Fibroblast of skin of right biceps (primary cell): Measurements from ENCODE around the gene ADD2.

Source experiments
- DNase-seq: peaks from one replicate; pipeline ENCODE4 v3.0.0-alpha.2; 2013

The ADD2 gene

DNA sequence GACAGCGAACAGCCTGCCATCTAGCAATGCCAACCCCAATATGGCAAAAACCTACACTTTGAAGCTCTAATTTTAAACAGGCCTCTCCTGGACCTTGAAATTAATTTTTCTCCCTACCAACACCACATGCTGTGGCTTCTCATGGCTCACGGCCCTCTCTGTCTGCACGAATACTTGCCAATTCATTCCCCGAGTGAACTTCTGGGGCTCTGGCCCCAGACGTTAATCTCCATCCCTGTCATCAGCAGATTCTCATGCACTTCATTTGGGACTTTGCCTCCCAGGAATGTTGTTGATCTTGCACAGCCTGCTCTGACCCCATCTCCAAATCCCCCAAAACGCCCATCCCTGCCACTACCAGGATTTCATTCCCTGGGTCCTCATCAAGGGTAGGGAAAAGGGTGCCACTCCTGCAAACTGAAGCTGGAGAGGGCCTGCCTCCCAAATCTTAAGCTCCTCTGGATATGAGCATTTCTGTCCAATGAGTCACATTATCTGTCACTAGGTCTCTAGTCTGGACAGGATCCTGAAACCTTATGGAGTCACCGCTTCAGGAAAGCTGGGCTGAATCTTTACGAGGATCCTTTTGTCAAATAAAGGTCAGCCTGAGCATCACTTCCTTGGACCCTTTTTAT, 12.0 kb upstream of the ADD2 start:
- DNase-seq, result peak; percentile 79

DNA sequence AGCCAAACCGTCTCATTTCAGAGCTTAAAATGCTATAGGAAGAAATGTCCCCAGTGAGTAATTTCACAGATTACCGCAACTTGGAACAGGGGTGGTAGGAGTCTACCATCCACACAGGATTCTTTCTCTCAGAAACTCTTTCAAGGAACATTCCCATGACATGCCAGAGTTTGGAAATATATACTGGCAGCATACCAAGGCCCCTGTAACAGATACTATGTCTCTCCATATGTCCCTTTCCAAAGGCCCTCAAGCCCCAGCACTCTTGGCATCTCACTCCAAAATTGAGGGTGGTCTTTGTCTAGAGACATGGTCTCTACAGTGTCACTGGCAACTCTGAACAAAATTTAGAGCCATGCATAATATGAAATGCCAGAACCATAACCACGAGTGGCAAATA, 11.5 kb upstream of the ADD2 start:
- peak; percentile 53 for DNase-seq

DNA sequence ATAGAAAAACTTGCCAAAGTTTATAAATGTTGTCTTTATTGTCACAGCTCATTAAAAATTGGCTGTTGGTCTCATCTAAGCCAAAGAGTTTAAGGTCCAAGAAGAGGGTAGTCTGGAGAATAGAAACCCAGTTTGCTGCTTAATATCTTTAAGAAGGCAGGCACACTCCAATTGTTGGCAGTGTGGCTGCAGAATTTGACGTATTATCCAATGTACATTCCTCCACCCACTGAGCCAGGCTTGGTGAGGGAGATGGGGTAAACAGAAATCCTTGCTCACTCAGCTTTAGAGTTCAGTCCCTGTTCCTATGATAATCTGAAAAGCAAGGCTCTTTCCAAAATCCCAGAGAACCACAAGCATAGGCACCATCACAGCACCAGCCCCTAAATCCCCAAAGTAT, 10.7 kb upstream of the ADD2 start:
- no peak for DNase-seq

DNA sequence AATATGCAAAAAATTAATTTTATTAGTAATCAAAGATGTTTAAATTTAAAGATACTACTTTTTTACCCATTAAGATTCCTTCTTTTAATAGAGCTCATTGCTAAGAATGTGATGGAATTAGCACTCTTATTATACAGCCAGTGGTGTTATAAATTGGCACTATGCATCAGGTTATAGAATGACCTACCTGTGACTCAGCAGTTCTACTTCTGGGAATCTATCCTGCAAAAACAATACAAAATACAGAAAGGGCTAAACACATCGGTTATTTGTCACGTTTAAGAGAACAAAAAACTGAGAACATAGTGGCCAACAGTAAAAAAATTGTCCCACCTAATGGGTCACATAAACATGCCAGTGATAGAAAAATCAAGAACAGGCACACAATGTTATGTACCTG, 9.4 kb upstream of the ADD2 start:
- peak; percentile 10 for DNase-seq

DNA sequence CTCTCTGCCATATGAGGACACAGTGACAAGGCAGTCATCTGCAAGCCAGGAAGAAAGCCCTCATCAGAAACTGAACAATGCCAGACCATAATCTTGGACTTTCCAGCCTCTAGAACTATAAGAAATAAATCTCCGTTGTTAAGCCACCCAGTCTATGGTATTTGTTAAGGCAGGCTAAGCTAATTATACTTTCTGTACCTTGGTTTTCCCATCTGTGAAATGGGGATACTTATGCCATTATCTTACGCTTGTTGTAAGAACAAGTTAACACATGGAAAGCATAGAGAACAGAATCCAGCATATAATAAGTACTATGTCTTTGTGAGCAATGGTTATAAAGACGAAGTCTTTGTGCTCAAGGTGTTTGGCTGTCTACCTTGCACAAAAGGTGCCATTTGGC, 8.3 kb upstream of the ADD2 start:
- no peak for DNase-seq

DNA sequence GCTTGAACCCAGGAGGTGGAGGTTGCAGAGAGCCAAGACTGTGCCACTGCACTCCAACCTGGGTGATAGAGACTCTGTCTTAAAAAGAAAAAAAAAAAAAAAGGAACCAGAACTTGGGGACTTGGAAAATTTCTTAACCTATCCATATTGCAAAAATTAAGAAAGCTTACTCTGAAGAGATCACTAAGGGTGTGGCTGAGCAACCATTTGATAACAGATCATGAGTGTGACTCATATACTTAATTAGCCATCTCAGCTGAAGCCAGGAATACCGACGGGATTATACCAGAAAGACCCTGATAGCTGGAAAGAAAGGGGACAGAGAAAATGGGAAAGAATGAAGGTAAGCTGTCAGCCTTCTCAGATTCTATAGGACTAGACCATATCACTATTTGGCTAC, 7.1 kb upstream of the ADD2 start:
- DNase-seq, result no peak

DNA sequence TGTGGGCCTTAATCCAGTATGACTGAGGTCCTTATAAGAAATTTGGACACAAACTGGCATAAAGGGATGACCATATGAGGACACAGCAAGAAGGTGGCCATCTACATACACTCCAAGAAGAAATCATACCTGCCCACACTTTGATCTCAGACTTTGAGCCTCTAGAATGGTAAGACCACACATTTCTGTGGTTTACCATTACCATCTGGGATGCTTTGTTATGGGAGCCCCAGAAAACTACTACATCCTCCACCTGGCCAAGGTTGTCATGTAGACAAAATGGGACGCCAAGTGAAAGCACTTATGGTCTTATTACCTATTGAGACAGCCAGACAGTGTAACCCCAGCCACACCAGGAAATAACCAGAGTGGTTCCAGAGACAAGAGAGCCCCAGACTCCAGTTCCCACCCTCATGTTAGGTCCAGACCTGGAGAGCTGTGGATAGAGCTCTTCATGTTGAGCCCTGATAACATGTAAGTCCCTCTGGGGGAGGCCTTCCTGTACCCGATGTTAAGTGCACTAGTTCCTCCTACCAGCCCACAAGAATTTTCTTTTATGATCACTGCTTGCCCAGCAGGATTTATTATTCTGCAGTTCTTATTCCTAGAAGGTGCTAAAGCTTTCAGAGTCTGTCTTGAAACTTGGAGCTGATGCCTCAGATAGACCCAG, 4.6 kb upstream of the ADD2 start:
- no peak for DNase-seq

DNA sequence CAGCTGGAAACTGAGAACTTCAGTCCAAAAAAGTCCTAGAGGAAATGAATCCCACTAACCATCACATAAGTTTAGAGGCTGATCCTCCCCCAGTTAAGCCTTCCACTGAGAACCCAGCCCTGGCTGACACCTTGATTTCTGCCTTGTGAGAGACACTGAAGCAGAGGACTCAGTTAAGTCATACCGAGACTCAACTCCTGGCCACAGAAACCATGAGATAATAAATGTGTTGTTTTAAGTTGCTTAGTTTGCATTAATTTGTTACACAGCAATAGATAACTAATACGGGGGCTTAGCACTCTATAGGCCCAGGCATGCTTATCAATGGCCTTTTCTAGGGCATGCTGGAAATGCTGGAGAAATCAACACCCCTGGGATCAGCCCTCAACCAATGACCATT, 3.4 kb upstream of the ADD2 start:
- no peak for DNase-seq

DNA sequence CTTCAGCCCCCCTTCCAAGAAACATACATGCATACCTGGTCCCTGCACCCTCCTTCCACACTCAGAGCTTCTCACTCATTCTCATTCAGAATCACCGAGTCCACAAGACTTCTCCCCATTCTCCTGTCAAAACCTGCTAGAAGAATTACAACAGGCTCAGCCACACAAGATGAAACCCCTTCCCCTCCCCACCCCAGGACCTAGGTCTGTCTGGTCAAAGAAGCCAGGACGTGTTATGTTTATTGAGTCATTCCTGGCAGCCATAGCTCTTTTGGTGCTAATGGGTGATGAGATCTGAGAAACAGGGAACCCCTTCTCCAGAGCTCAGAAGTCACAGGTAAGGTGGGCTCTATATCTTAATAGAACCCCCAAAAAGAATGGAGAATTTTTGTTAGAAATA, 1.4 kb upstream of the ADD2 start:
- DNase-seq, result no peak

DNA sequence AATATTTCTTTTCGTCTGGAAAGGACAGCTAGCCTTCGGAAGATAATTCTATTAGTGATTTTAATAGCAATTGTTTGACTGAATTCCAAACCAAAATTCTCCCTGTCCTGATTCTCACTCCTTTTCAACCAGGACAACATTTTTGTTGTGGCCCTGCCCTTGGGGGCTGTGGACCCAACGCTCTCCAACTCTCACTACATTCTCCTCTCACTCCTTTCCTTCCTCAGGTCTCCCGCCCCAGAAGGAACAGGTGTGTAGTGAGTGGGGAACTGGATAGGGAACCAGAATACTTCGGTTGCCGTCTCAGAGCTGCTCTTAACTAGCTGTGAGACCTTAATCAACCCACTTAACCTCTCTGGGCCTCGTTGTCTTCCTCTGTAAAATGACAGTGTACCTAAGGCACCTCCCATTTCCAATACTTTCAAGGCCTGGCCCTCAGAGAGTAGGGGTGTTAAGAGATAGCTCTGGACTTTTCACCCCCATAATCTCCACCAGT, 638 bp upstream of the ADD2 start:
- no peak for DNase-seq

DNA sequence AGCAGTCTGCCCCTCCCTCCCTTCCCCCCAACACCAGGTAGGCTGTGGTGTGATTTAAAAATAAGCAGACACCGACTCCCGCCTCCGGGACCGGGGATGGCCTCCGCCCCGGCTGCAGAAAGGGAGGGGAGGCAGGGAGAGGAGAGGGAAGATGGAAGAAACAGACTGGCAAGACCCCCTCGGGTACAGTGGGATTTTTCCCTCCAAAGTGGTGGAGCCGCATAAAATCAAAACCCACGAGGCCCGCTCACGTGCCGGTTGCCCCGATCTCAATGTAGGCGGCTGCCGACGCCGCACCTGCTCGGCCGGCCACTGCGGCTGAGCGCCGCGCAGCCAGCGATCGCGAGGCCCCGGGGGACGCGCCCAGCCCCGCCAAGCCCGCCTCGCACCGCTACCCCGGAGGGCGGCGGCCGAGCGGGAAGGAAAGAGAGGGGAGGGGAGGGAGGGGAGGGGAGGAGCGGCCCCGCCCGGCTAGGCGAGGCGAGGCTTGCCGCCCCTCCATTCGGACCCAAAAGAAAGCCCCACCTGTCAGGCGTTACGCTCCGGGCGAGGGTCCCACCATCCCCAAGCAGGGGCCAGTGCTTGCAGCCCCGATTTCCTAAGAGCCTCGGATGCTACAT, 811 bp downstream of the ADD2 start:
- DNase-seq, result peak; percentile 8

DNA sequence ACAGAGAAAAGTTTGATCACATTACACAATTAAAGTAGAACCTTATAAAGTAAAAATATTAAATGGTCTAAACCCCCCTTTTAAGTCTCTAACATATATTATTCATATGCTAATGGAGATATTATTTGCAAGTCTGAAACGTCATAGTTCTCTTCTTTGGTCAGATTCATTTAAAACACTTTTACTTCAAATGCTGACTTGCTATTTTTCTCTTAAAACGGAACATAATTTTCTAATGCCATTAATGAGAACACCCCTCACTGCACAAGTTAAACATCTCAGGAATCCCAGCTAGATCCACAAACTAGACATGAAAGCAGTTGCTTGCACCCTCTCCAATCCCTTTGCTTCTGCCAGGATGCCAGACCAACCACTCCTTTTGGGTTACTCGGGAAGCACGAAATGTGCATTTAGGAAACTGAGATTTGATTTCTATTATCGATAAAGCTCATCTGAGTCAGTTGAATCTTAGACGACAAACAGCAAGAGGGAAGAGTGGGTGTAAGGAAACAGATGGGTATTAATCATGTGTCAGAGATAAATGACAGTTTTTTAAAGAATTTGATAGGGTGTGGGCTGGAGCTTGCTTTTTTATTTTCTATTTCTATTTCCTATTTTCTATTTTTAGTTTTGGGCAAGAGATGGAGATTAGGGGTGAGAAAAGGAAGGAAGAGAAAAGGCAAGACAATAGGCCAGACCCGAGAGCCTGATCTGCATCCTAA, 1.5 kb downstream of the ADD2 start:
- DNase-seq, result no peak

DNA sequence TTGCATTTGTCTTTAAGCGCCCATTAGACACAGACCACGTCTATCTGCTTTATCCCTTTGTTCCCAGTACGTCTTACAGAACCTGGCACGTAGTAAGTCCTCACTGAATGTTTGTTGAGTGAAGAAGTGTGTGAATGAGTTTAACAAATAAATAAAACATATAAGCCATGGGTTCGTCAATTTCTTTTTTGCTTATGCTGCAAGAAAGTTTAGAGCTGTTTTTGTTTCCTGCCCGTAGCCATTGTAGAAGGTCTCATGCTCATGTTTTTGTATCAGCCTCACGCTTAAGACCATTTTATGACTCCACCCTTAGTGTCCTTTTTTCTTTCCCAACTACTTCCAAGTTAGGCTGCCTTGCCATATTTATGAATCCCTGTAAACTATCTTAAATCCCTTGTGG, 2.5 kb downstream of the ADD2 start:
- DNase-seq, result no peak

DNA sequence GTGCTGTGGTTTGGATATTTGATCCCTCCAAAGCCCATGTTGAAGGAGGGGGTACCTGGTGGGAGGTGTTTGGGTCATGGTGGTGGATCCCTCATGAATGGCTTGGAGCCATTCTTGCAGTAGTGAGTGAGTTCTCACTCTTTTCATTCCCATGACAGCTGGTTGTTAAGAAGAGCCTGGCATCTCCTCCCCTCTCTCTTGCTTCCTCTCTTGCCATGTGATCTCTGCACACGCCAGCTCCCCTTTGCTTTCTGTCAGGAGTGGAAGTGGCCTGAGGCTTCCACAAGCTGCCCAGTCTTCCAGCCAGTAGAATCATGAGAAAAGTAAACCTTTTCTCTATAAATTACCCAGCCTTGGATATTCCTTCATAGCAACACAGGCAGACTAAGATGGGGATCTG, 8.6 kb downstream of the ADD2 start:
- DNase-seq, result no peak

DNA sequence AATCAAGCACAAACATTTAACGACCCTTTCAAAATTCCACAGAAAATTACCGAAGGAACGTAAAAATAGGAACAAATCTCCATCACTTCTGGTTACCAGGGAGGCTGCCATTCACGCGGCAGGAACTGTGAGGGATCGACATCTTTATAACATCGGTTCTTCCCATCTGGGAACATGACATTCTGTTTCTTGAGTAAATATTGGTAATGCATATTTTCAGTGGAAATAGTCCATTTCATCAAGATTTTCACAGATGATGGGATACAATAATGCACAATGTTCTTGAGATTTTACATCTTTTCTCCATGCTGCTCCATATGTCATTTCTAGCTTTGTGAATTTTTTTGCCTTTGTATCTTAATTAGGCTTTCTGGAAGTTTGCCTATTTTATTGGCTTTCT, 10.0 kb downstream of the ADD2 start:
- no peak for DNase-seq

DNA sequence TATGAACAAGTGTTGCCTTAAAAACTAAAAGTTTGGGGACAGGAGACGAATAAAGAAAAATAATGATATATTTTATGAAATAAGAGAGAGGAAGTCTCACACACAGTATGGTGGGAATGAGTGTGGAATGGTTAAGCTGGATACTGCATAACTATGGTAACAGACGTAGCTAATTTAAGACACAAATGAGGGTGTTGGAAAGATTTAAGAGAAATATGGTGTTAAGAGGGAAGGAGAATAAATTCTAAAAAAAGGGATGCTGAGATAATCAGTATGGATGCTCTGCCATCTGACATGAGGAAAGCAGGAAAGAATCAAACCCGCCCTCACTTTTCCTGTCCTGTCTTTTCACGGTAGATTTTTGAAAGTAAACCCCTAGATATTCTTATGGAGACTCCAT, 10.6 kb downstream of the ADD2 start:
- DNase-seq, result no peak

DNA sequence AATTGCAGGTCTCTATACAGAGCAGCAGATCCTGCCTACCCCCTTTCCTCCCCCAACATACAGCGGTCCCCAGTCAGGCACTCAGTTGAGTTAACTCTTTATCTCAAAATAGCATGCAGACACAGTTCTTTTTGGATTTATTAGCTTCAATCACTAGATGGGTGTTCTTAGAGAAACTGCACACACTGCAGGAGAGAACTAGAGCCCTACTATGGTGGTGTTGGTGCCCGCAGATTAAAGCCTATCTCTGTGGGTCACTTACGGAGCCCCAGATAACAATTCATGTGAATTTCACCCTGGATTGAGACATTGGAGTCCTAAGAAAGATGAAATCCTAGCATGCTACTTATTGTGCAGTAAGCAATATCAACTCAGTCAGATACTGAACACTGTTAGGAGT, 11.9 kb downstream of the ADD2 start:
- DNase-seq, result no peak

DNA sequence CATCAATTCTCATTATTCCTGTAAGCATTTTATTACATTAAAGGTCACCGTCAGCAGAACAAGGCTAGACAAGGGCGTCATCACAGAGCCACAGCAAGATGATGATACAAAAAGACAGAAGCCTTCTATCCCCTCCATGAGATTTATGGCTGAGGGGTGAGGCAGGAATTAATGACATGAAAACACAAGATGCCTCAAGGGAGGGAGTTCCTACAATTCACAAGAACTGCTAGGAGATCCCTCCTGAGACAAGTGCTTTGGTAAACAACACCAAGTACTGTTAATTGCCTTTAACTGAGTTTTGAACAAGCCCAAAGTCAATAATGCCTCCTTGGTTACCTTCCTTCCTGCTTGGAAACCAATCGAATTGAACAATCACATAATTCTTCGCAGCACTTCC, 14.1 kb downstream of the ADD2 start:
- DNase-seq, result no peak

DNA sequence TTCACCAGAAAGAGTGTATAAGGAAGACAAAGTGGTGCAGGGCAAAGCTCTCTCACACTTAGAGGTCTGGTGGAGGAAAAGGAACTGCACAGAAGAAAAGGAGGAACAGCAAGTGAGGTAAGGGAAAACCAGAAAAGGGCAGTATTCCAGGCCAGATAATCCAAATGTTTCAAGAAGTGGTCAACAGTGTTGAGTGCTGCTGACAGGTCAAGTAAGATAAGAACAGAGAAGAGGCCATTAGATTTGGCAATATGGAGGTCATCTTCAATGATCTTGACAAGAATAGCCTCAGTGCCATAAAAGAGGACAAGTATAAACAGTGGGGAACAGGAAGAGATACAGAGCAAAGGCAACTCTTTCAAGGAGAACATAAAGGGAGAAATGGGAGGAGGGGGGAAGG, 15.0 kb downstream of the ADD2 start:
- DNase-seq, result no peak

DNA sequence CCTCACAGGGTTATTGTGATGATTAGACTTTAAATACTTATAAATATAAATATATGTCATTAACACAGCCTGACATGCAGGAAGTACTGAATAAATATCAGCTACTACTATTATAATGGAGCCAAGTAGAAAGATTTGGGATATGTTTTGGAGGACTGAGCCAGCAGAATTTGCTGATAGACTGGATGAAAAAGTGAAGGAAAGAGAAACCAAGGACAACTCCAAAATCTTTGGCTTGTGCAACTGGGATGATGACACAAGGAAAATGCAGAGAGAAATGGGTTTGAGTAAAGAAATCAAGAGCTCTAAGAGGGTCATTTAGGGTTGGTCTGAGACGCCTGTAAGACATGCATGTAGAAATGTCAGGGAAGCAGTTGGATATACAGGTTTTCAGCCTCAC, 15.6 kb downstream of the ADD2 start:
- no peak for DNase-seq

DNA sequence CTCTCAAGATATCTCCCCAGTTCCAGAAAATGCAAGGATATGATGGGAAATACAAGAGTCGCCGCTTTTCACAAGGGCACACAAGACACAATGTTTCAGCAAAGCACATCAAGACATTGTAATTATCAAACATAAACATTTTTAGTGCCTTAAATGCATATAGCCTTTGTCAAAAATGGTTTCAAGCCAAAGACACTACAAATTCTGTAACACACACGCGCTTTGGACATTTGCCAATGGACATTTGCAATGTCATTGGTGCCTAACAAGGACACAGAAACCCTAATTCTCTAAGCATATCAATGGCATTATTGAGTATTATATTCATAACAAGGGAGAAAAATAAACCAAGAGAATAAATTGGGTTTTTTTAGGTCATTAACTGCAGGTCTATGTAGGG, 16.1 kb downstream of the ADD2 start:
- DNase-seq, result no peak

DNA sequence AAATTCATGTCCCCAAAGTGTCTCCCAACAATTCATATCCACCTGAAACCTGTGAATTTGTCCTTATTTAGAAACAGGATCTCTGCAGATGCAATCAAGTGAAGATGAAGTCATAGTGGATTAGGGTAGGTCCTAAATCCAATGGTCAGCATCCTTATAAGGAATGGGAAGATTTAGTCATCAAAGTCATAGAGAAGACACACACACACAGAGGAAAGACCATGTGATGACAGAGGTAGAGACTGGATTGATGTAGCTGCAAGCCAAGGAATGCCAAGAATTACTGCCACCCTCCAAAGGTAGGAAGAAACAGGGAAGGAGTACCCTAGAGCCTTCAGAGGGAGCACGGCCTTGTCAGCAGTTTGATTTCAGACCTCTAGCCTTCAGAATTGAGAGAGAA, 17.7 kb downstream of the ADD2 start:
- DNase-seq, result peak; percentile 23

DNA sequence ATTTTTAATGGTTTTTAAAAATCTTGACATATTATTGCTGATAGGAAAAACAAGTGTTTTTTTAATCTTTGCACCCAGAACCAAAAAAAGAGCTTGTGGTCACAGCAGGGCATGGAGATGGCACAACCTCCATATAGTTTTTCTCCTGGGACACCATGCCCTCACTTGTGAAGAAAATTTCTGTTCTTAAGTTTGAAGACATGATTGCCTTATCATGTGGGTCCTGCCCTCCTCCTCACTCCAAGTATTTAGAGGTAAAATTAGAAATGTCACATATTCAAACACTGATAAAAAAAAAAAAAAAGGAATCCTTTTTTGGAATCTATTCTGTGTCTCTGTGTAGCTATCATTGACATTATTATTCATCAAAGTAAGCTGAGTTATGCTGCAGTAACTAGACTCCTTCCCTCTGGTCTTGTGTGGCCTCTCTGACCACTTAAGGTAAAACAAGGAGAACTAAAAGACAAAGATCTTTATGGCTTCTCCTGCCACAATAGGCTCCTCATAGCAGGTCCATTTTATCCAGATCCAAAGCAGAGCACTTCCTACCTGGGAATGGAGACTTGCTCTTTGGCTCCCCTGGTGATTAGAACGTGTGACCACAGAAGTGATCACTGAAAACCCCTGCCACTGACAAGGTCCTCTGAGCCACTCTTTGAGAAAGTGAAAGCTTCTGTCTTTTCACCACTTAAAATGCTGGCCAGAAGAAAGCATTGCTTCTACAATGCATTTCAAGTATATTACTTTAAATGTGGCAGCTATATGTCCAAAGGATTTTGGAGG, 19.8 kb downstream of the ADD2 start:
- DNase-seq, result no peak
